Stimulated activated CD4-positive, alpha-beta T cell treated with anti-CD3 and anti-CD28 coated beads, Interleukin-4, amount 100 ng/mL, for 1 hour (primary cell): ENCODE data around the gene SECISBP2L.
"Not testable (repeated sequence)": the region's sequence is repeated elsewhere in the genome, so short reads cannot be mapped to it uniquely, and the experiment has no call there.

Source experiments
- DNase-seq: peaks from one replicate; pipeline ENCODE4 v3.0.0-alpha.2; 2020

SECISBP2L gene

DNA sequence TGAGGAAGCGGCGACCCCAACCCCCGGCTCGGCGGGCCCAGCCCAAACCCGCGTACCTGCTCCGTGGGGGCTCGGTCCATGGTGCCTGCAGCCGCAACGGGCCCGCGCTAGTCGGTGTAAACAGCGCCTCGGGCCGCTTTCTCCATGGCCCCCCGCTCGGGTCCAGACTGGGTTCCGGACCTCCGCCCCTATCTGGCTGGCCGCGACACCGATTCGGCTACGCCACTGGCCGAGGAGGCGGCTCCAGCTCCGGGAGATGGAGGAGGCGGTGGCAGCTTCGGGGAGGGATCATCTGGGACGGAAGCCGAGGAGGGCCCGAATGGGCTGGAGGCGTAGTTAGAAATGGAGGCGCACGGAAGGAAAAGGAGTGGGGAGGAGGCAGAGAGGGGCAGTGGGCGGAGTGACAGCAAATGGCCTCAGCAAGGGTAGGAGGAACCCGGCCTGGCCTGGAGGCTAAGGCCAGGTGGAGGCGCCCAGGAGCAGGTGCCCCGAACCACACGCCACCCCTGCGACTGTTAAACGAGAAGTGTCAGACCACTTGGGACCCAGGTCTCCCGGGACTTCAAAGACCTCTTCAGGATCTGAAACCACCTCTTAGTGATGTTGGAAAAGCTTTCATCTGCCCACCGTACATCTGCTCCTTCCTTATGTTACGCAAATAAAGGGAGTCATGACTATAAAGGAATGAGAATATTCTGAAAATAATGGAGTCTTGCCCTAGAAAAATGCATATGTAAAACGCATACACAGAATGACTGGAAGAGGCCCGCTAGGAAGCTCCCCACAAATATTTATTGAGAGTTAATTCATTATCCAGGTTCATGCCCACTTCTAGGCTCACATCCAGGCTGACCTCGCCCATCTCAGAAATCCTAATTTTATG is at the start of gene SECISBP2L:
Gene SECISBP2L (minus strand): TSS at position 227 of the 883 bp plus-strand sequence. CDS start 147 bp downstream, at position 80.
- peak; percentile 88 for DNase-seq

DNA sequence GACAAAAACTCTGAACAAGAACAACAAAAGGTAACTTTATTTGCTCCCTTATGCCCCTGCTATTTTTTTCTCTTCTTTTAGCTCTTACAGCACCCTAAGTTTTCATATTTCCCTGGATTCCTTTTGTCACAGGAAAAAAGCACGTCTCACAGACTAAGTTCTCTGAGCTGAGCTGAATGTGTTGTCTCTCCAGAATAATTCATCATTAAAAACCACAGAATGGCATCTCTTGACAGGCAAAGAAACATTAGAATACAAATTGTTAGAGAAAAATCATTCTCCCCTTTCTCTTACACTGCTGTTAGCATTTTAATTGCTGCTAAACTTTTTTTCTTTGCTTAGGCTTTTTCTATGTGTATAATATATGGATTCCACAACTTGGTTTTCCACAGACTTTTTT is 48.7 kb upstream of the SECISBP2L start:
- no peak for DNase-seq

- no peak for DNase-seq
These were observed 47.2 kb upstream of the SECISBP2L start for GRCh38 chr15:49093252-49094105.

DNA sequence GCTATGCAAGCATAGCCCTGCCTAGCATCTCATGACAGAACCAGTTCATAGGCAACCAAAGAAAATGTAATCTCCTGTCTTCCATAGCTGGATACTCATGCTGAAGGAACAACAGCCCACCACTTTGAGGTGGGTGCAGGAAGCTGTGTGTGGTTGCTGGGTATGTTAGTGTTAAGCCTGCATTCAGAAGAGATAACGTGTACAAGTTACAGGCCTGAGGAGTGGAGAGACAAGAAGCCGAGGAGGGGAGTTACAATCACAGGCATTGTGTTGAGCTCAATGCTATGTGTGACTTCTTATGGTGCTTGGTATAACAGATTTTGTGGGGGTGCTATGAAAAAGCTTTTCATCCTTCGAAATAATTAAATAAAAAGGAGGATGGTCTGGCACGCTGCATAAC is 42.8 kb upstream of the SECISBP2L start:
- DNase-seq: no peak

GRCh38 chr15:49085696-49086459 is 39.6 kb upstream of the SECISBP2L start:
- DNase-seq: no peak

GRCh38 chr15:49084285-49084570 is 38.0 kb upstream of the SECISBP2L start:
- DNase-seq: no peak

GRCh38 chr15:49083401-49084284 is 37.4 kb upstream of the SECISBP2L start:
- DNase-seq: no peak

DNA sequence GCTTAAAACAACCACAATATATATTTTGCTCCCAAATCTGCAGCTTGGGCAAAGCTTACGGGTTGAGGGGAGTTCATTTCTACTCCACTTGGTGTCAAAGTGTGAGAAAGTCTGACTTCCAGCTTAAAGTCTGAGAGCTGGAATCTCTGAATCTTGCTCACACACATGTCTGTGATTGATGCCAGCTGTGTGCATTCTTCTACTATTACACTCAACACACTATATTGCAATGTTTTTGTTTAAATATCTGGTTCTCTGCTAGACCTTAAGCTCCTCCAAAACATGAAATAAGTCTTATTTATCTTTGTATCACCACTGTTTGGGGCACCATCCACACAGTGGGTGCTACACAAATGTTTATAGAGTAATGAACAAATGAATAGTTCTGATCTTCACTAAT is 36.7 kb upstream of the SECISBP2L start:
- DNase-seq: no peak

DNA sequence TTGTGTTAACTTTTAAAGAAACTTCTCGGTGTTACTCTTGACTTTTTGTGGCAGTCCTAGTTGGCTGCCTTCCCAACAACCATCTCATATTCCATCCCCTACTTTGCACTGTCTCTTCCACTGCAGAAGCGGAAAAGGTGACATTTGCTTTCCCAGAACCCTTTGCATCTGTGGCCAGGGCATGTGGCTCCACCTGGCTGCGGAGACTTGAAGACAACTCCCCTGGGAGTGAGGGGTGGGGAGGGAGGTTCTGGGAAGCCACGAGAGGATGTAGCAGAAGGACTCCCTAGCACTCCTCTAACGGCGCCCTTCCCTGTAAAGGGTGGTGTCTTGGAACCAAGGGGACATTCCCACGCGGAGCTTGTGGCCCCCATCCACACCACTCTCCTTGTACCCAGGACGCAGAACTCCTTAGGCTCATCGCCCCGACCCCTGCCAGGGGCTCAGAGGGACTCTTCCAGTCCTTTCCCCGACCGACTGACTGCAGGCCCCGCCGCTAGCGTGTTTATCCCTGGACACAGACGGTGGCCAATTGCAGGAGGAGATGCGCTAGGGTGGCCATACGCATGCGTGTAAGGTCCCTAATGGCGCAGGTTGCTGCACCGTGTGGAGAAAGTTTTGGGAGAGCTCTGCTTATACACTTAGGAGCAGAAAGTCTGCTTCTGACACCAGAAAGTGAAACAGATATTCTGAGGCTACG is 33.2 kb upstream of the SECISBP2L start:
- DNase-seq: no peak

- no peak for DNase-seq
These were observed 29.6 kb upstream of the SECISBP2L start for GRCh38 chr15:49075881-49076280.

DNA sequence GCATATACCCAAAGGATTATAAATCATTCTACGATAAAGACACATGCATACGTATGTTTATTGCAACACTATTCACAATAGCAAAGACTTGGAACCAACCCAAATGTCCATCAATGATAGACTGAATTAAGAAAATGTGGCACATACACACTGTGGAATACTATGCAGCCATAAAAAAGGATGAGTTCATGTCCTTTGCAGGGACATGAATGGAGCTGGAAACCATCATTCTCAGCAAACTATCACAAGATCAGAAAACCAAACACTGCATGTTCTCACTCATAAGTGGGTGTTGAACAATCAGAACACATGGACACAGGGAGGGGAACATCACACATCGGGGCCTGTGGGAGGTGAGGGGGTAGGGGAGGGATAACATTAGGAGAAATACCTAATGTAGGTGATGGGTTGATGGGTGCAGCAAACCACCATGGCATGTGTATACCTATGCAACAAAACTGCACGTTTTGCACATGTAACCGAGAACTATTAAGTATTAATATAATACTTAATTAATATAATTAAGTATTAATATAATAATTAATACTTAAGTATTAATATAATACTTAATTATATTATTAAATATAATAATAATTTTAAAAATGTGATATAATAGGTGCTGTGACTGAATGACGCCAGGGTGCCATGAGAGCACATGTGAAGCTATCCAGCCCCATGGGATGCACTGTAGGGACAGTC is 28.5 kb upstream of the SECISBP2L start:
- DNase-seq: not testable (repeated sequence)

DNA sequence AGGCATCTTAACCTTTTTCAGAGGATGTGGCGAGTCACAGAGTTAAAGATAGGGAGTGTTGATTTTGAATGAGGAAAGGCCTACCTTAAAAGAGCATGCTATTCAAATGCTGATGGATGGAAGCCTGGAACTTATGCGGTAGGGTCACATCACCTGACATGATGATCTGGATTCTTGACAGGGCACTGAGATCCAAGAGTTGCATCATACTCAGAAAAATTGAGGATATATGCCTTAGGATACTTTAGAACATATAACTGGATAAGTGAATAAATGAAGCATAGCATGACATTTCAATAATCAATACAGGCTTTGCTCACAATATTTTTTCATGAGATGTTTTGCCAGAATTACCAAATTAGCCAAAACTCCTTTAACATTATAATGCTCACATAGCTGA is 20.1 kb upstream of the SECISBP2L start:
- no peak for DNase-seq

GRCh38 chr15:49064884-49065283 is 18.6 kb upstream of the SECISBP2L start:
- no peak for DNase-seq

- DNase-seq: no peak
These were observed 18.0 kb upstream of the SECISBP2L start for GRCh38 chr15:49064281-49064653.

GRCh38 chr15:49063402-49064280 is 17.4 kb upstream of the SECISBP2L start:
- no peak for DNase-seq

DNA sequence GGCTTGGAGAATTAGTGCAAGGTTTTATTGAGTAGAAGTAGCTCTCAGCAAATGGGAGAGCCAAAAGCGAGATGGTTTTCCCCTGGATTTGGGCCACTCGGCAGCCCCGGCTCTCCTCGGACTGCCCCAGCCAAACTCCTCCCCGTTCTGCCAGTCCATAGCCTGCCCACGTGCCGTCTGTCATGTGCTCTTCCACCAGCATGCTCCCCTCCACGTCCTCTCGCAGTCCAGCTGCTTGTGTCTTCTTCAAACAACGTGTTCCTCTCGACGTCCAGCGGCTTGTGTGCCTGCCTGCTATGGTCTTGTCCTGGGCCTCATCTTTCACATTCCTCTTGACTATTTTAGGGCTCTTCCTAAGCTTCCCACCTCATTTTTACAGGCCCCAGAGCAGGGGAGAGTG is 16.7 kb upstream of the SECISBP2L start:
- no peak for DNase-seq

DNA sequence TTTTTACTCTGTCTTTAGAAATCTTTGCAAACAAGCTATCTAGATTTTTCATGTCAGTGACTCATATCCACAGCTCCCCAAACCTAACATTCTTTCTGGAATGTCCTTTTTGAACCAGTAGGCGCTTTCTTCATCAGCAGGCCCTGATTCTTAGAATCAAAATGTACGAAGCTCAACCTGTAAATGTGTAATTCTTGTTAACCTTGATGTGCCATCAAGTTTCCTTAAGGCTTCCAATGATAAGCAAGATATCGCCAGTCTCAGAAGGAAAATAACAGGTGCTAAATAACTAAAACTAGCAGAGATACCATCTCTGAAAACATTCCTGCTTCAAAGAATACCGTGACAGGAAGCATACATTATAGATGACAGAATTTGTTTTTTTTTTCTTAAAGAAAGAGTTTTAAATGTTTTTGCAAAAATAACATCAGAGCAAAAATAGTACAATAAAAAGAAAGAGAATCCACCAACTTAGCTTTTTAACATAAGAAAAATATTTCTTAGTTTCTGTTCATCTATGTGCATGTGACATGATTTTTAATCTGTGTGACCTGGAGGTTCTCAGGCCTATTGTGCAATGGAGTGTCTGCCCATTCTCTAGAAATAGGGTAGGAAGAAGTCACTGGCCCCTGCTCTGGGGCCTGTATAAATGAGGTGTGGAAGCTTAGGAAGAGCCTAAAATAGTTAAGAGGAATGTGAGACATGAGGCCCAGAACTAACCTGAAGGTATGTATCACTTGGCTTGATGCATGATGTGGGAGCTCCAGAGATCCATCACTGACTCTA is 14.7 kb upstream of the SECISBP2L start:
- DNase-seq: no peak

GRCh38 chr15:49059491-49059890 is 13.2 kb upstream of the SECISBP2L start:
- no peak for DNase-seq

DNA sequence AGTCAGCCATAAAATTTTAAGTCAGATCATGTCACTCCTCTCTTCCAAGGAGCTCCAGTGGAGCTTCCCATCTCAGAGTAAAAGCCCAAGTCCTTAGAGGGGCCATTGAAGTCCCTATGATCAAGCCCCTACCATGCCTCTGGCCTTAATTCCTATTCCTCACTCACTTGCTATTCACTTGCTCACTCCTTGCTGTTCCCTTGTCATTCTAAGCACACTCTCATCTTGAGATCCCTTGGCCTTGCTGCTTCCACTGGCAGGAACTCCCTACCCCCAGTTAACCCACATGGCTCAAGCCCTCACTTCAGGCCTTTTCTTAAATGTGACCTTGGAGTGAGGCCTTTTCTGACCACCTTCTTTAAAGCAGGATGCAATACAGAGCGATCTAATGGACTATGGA is 12.3 kb upstream of the SECISBP2L start:
- no peak for DNase-seq
